ENCODE results near the gene RRP36. TPM values are rescaled to one million over a fixed set of nuclear protein-coding genes. Genes with fewer than 3 reads are reported as not detected.
A peak's percentile ranks its signal among the peaks of the same experiment; 100 is the strongest.

The RRP36 gene
- total and polyA plus RNA-seq, 9 of the 15 experiments (the other 6 are each of a cell fraction or from before 2014, with no cell fraction given) = 27.6 to 150 (median 114) TPM

- TSS peak; percentile 34 for BruUV-seq (replicated peaks)
- CTCF ChIA-PET (ENCODE audit: low intra/inter-chr PET ratio) = no interaction called here
- 7% methylated on average over 11 of the region's 13 CpGs for WGBS (ENCODE audit: insufficient coverage, low coverage, missing lambda C conversion rate)
- Histone ChIP-seq H3K79me2 (ENCODE audit: control insufficient read depth, insufficient read depth, low read length) (peaks cover 30% of the 10 kb centered on the region), H4K20me1 (replicated peaks; ENCODE audit: control insufficient read depth, insufficient read depth, low read length) (peaks cover 11% of the 10 kb centered on the region), H3K4me1 (replicated peaks in 1 of 2; ENCODE audit: control insufficient read depth in 2 of 2, insufficient read depth in 2 of 2, low read length in 2 of 2) (peaks cover 33% of the 10 kb centered on the region in 2 experiments), H3K36me3 (ENCODE audit: control insufficient read depth, insufficient read depth, low read length) (peaks cover 27% of the 10 kb centered on the region), H3K27me3 (ENCODE audit: control insufficient read depth in 2 of 2, insufficient read depth in 2 of 2, low read length in 2 of 2) (no peaks in the 10 kb centered on the region), H3K9me1 (ENCODE audit: control insufficient read depth, insufficient read depth, low read length) (peaks cover 12% of the 10 kb centered on the region), H3K4me2 (ENCODE audit: insufficient read depth, low read length) (peak overlapping the region; percentile 87), H2AFZ (ENCODE audit: low read depth, low read length) (peak overlapping the region; percentile 83), H3K27ac (ENCODE audit: extremely low read depth, low read depth, low read length) (peak overlapping the region; percentile 69), H3K9me3 (replicated peaks; ENCODE audit: control insufficient read depth, insufficient read depth, low read depth, low read length) (no peaks in the 10 kb centered on the region), H3K4me3 (peak overlapping the region; percentile 64), H3K9ac (ENCODE audit: insufficient read depth in 1 of 2, low read depth in 2 of 2, low read length in 2 of 2) (peak overlapping the region; percentile 72 to 94)
- POLR2A ChIA-PET = interaction anchor here (1.0 to 2.0 kb wide), 6 partner anchors 9 to 159 kb away, joined by 3 to 12 read pairs (median 5); no protein-coding TSS in a partner anchor
- ATAC-seq = peak; percentile 5
- in situ Hi-C loops (cut with MboI) = no loop called here
- intact Hi-C loops (cut with micrococcal nuclease) = no loop called here
- DNase-seq (ENCODE audit: extremely low read depth in 1 of 4, low spot score in 3 of 4) = peak; percentile 38 to 44 (median 41)
- peak; percentile 73 for FAIRE-seq
- no peak for TF ChIP-seq DLX4 (CRISPR knock-in tag; IDR thresholded peaks at IDR 0.05)
- no peak for TF ChIP-seq NR2C2 (CRISPR knock-in tag; IDR thresholded peaks at IDR 0.05)
- no peak for TF ChIP-seq NR2C2 (tag; IDR thresholded peaks at IDR 0.05)
- TF ChIP-seq MITF (IDR thresholded peaks at IDR 0.05) = no peak
- TF ChIP-seq MEF2A (IDR thresholded peaks at IDR 0.05; ENCODE audit: control insufficient read depth, low read depth, low read length) = no peak
- TF ChIP-seq SLC30A9 (CRISPR knock-in tag; IDR thresholded peaks at IDR 0.05) = no peak
- TF ChIP-seq NR4A1 (CRISPR knock-in tag; IDR thresholded peaks at IDR 0.05) = no peak
- TF ChIP-seq NR4A1 (tag; IDR thresholded peaks at IDR 0.05) = no peak
- TF ChIP-seq BCOR (IDR thresholded peaks at IDR 0.05) = peak; percentile 84; the same call in 1 of the 2 replicates
- TF ChIP-seq NCOA2 (IDR thresholded peaks at IDR 0.05; ENCODE audit: partially characterized antibody in 2 of 2) = no peak
- TF ChIP-seq SNRNP70 (optimal IDR thresholded peaks at IDR 0.05; ENCODE audit: low read depth, low read length) = no peak
- TF ChIP-seq CTBP1 (IDR thresholded peaks at IDR 0.05; ENCODE audit: borderline replicate concordance) = no peak
- no peak for TF ChIP-seq XRCC5 (IDR thresholded peaks at IDR 0.05; ENCODE audit: low read depth, low read length)
- TF ChIP-seq GTF2B (IDR thresholded peaks at IDR 0.05; ENCODE audit: extremely low read depth, insufficient read length) = no peak
- TF ChIP-seq ARNT (IDR thresholded peaks at IDR 0.05) = no peak
- TF ChIP-seq SMARCA5 (IDR thresholded peaks at IDR 0.05) = peak; percentile 48; the same call in 1 of the 2 replicates
- no peak for TF ChIP-seq ZNF79 (CRISPR knock-in tag; IDR thresholded peaks at IDR 0.05; ENCODE audit: low read depth)
- no peak for TF ChIP-seq PHF8 (IDR thresholded peaks at IDR 0.05; ENCODE audit: borderline replicate concordance, low read length)
- TF ChIP-seq FOXP1 (CRISPR knock-in tag; IDR thresholded peaks at IDR 0.05) = no peak
- TF ChIP-seq NEUROD1 (IDR thresholded peaks at IDR 0.05; ENCODE audit: borderline replicate concordance, low read depth, low read length, partially characterized antibody) = no peak
- TF ChIP-seq RHOXF2B (CRISPR knock-in tag; conservative IDR thresholded peaks at IDR 0.05) = no peak
- TF ChIP-seq KHSRP (IDR thresholded peaks at IDR 0.05) = no peak
- no peak for TF ChIP-seq MCM2 (IDR thresholded peaks at IDR 0.05; ENCODE audit: low read depth)
- no peak for TF ChIP-seq ZNF436 (CRISPR knock-in tag; IDR thresholded peaks at IDR 0.05)
- no peak for TF ChIP-seq ZKSCAN1 (IDR thresholded peaks at IDR 0.05; ENCODE audit: low read depth, low read length)
These were observed 36.4 kb upstream of the RRP36 start for GRCh38 chr6:42984924-42985475.

Measured in K562 (cell line).